ENCODE results near the gene SOD2. TPM values are rescaled to one million over a fixed set of nuclear protein-coding genes. Genes with fewer than 3 reads are reported as not detected.

The SOD2 gene
- total RNA-seq = 10 to 100 TPM; 64.3 to 88.8 TPM
- polyA plus RNA-seq (2013, experiment 1 of 2) = 54.2 TPM
- polyA plus RNA-seq (2013, experiment 2 of 2) = 51.1 TPM
- long read RNA-seq, experiment 1, full-length matches to known transcripts = 6 of 17 reads
- long read RNA-seq, experiment 1, partial matches to known transcripts = 1 of 17 reads
- long read RNA-seq, experiment 1, other reads (novel, unspliced or antisense) = 10 of 17 reads
- long read RNA-seq, experiment 2, full-length matches to known transcripts = 119 of 151 reads
- long read RNA-seq, experiment 2, partial matches to known transcripts = 6 of 151 reads
- long read RNA-seq, experiment 2, other reads (novel, unspliced or antisense) = 26 of 151 reads
- long read RNA-seq, experiment 3, full-length matches to known transcripts = 90 of 94 reads
- long read RNA-seq, experiment 3, partial matches to known transcripts = 1 of 94 reads
- long read RNA-seq, experiment 3, other reads (novel, unspliced or antisense) = 3 of 94 reads
- long read RNA-seq, experiment 4, full-length matches to known transcripts = 15 of 16 reads
- long read RNA-seq, experiment 4, partial matches to known transcripts = 0 of 16 reads
- long read RNA-seq, experiment 4, other reads (novel, unspliced or antisense) = 1 of 16 reads

DNA sequence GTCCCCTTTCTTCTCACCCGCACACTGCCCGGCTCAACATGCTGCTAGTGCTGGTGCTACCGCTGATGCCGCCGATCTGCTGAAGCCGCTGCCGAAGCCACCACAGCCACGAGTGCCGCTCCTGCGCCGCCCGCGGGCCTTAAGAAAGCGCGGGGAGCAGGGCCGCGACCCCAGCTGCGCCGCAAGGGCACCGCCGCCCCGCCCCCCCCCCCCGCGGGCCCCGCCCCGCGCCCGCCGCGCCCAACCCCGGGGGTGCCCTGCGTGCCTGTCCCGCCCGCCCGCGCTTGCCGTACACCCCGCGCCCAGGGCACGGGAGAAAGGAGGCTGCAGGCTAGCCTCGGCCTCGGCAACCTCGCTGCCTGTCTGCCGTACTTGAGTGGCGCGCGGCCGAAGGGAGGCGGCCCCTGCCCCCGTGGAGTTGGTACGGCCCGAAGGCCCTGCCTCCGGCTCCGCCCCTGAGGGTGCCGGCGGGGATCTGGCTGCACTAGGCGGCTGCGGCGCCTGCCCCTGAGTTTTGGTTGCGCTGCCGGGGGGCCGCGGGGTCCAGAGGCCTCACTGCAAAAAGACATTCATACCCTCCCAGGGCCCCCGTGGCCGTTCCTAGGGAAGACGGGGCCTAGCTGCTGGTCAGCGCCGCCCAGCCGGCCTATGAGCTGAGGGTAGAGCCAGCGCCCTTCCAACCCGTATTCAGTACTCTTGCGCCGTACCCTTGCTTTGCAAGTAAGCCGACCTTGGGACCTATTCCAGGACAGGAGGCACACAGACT lies at the start of gene SOD2:
Gene SOD2 (minus strand): TSS at position 114 of the 766 bp plus-strand sequence. CDS start 74 bp downstream, at position 40.
- Mint-ChIP-seq H3K4me1 (peaks cover 22% of the 10 kb centered on the region), H3K4me3 (peak within 1 kb of the TSS; percentile 82)
- peaks cover 4% of the 10 kb centered on the region for H3K4me1 ChIP-seq (ENCODE audit: control insufficient read depth, insufficient read depth, low read length)

DNA sequence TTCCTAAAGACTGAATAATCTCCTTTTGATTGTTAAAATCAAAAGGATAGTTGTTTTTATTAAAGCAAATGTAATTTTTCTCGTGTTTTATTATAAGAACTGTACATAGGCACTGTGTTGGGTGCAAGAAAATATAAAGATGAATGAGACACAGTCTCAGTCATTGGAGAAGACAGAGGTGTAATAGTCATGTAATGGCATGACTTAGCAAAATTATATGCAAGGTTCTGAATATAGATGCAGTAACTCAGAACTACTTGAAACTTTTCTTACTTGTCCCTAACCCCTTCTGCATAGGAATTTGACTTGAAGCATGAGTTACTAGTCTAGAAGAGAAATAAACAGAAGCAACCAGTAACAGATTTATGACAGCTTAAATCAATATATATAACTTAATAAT lies 49.1 kb upstream of the SOD2 start:
- H3K36me3 ChIP-seq (ENCODE audit: control insufficient read depth, insufficient read depth, low read length) = peaks cover 97% of the 10 kb centered on the region
- TF ChIP-seq, protein P1, sequence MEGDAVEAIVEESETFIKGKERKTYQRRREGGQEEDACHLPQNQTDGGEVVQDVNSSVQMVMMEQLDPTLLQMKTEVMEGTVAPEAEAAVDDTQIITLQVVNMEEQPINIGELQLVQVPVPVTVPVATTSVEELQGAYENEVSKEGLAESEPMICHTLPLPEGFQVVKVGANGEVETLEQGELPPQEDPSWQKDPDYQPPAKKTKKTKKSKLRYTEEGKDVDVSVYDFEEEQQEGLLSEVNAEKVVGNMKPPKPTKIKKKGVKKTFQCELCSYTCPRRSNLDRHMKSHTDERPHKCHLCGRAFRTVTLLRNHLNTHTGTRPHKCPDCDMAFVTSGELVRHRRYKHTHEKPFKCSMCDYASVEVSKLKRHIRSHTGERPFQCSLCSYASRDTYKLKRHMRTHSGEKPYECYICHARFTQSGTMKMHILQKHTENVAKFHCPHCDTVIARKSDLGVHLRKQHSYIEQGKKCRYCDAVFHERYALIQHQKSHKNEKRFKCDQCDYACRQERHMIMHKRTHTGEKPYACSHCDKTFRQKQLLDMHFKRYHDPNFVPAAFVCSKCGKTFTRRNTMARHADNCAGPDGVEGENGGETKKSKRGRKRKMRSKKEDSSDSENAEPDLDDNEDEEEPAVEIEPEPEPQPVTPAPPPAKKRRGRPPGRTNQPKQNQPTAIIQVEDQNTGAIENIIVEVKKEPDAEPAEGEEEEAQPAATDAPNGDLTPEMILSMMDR (conservative IDR thresholded peaks at IDR 0.05) = no peak
- no peaks in the 10 kb centered on the region for H3K9me3 ChIP-seq (ENCODE audit: control insufficient read depth, low read length)
- Mint-ChIP-seq H3K9me3 (no peaks in the 10 kb centered on the region), H3K4me3 (no peak overlapping the region), H3K36me3 (ENCODE audit: low read depth) (peaks cover 71% of the 10 kb centered on the region), H3K4me1 (no peaks in the 10 kb centered on the region), H3K27me3 (ENCODE audit: insufficient read depth) (no peaks in the 10 kb centered on the region), H3K27ac (no peak overlapping the region)
- no peak overlapping the region for H3K27ac ChIP-seq (ENCODE audit: low read depth, low read length)
- H3K27me3 ChIP-seq (ENCODE audit: control insufficient read depth, insufficient read depth, low read length, poor library complexity, severe bottlenecking) = no peaks in the 10 kb centered on the region
- DNase-seq = no peak
- H3K4me3 ChIP-seq (ENCODE audit: low read length) = no peak overlapping the region
- WGBS, 2 experiments (ENCODE audit: insufficient coverage in 1 of 2, insufficient read length in 1 of 2) = 94 to 100% methylated on average over 1 of the region's 1 CpG
- H3K9ac ChIP-seq (ENCODE audit: extremely low read depth, low read length, poor library complexity, severe bottlenecking) = no peak overlapping the region
- no peaks in the 10 kb centered on the region for H3K4me1 ChIP-seq (ENCODE audit: control insufficient read depth, insufficient read depth, low read length)

More for the DNA sequence above, at the start of gene SOD2:
- 1 to 4% methylated on average over 12 to 72 of the region's 74 CpGs for WGBS, 2 experiments (ENCODE audit: insufficient coverage in 1 of 2, insufficient read length in 1 of 2)
- TF ChIP-seq, protein P1 (conservative IDR thresholded peaks at IDR 0.05) = no peak
- H3K27me3 Mint-ChIP-seq (ENCODE audit: insufficient read depth) = peaks cover 5% of the 10 kb centered on the region
- H3K9ac ChIP-seq (ENCODE audit: extremely low read depth, low read length, poor library complexity, severe bottlenecking) = peak within 1 kb of the TSS; percentile 73
- H3K9me3 ChIP-seq (ENCODE audit: control insufficient read depth, low read length) = no peaks in the 10 kb centered on the region
- H3K36me3 ChIP-seq (ENCODE audit: control insufficient read depth, insufficient read depth, low read length) = peaks cover 18% of the 10 kb centered on the region
- peak within 1 kb of the TSS; percentile 95 for H3K4me3 ChIP-seq (ENCODE audit: low read length)
- no peaks in the 10 kb centered on the region for H3K9me3 Mint-ChIP-seq
- no peaks in the 10 kb centered on the region for H3K27me3 ChIP-seq (ENCODE audit: control insufficient read depth, insufficient read depth, low read length, poor library complexity, severe bottlenecking)
- peak within 1 kb of the TSS; percentile 97 for H3K27ac ChIP-seq (ENCODE audit: low read depth, low read length)
- DNase-seq = peak; percentile 95
- peaks cover 11% of the 10 kb centered on the region for H3K36me3 Mint-ChIP-seq (ENCODE audit: low read depth)
- H3K27ac Mint-ChIP-seq = peak within 1 kb of the TSS; percentile 91

DNA sequence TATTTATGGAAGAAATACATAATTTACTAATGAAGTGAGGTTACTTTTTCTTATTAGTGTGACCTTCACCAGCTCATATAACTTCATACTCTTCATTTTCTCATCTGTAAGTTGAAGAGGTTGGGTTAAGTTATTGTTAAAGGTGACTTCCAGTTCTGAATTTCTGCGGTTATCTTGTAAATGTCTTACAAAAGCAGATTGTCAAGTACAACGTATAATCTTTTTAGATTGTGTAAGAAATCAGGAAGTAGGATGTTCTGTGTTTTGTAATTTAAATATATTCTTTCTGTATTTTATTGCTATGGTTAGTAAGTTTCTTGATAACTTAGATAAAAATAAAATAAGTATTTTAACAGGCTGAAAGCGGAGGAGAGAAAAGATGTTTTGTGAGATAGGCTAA lies 46.3 kb upstream of the SOD2 start:
- TF ChIP-seq, protein P1 (conservative IDR thresholded peaks at IDR 0.05) = no peak
- peaks cover 52% of the 10 kb centered on the region for H3K36me3 Mint-ChIP-seq (ENCODE audit: low read depth)
- H3K36me3 ChIP-seq (ENCODE audit: control insufficient read depth, insufficient read depth, low read length) = peaks cover 81% of the 10 kb centered on the region

More for the DNA sequence above, 46.3 kb upstream of the SOD2 start:
- no peak overlapping the region for H3K27ac Mint-ChIP-seq
- H3K4me1 Mint-ChIP-seq = no peaks in the 10 kb centered on the region
- Histone ChIP-seq H3K9me3 (ENCODE audit: control insufficient read depth, low read length) (no peaks in the 10 kb centered on the region), H3K4me3 (ENCODE audit: low read length) (no peak overlapping the region), H3K9ac (ENCODE audit: extremely low read depth, low read length, poor library complexity, severe bottlenecking) (no peak overlapping the region), H3K27me3 (ENCODE audit: control insufficient read depth, insufficient read depth, low read length, poor library complexity, severe bottlenecking) (no peaks in the 10 kb centered on the region), H3K4me1 (ENCODE audit: control insufficient read depth, insufficient read depth, low read length) (no peaks in the 10 kb centered on the region), H3K27ac (ENCODE audit: low read depth, low read length) (no peak overlapping the region)
- H3K4me3 Mint-ChIP-seq = no peak overlapping the region
- no peaks in the 10 kb centered on the region for H3K27me3 Mint-ChIP-seq (ENCODE audit: insufficient read depth)
- WGBS, 2 experiments (ENCODE audit: insufficient coverage in 1 of 2, insufficient read length in 1 of 2) = 99 to 100% methylated on average over 2 to 3 of the region's 3 CpGs
- no peak for DNase-seq
- no peaks in the 10 kb centered on the region for H3K9me3 Mint-ChIP-seq
